ENCODE results near the gene DPF3. TPM values are rescaled to one million over a fixed set of nuclear protein-coding genes. Genes with fewer than 3 reads are reported as not detected.

DPF3 gene
- total and polyA plus RNA-seq, 2 of the 13 experiments (the other 11 are each of a cell fraction or from before 2014, with no cell fraction given) = 0.09 to 0.60 TPM

GRCh38 chr14:72755766-72756165, 138.1 kb downstream of the DPF3 start:
- Histone ChIP-seq H3K4me3 (replicated peaks in 1 of 3; ENCODE audit: insufficient read depth in 1 of 3, low read depth in 2 of 3, low read length in 3 of 3) (no peak overlapping the region), H3K9ac (ENCODE audit: insufficient read depth, low read depth, low read length) (no peak overlapping the region), H3K9me3 (ENCODE audit: low read length) (peaks cover 27% of the 10 kb centered on the region), H3K27ac (ENCODE audit: extremely low read length, insufficient read depth, low read length) (no peak overlapping the region), H3K4me2 (ENCODE audit: low read depth, low read length) (no peak overlapping the region), H2AFZ (ENCODE audit: low read length) (no peak overlapping the region), H4K20me1 (ENCODE audit: insufficient read depth, low read length) (no peaks in the 10 kb centered on the region), H3K27me3 (ENCODE audit: control insufficient read depth in 1 of 2, insufficient read depth in 2 of 2, low read length in 2 of 2) (no peaks in the 10 kb centered on the region), H3K36me3 (replicated peaks in 1 of 2; ENCODE audit: control insufficient read depth in 1 of 2, insufficient read depth in 2 of 2, low read length in 2 of 2) (no peaks in the 10 kb centered on the region), H3K4me1 (ENCODE audit: insufficient read depth, low read length) (no peaks in the 10 kb centered on the region), H3K79me2 (ENCODE audit: insufficient read depth, low read length) (no peaks in the 10 kb centered on the region)
- no peak for FAIRE-seq
- CTCF ChIA-PET (ENCODE audit: low intra/inter-chr PET ratio, low total read pairs) = no interaction called here
- intact Hi-C loops (cut with micrococcal nuclease; ENCODE audit: unreplicated experiment) = no loop called here
- no peak for DNase-seq (ENCODE audit: low spot score)
- in situ Hi-C loops (cut with HindIII; ENCODE audit: extremely low pct_ligation_motif_present, low pct_unique_long_range_greater_than_20kb) = no loop called here
- TF ChIP-seq ZNF672 (CRISPR knock-in tag; IDR thresholded peaks at IDR 0.05) (no peak), GABPA (IDR thresholded peaks at IDR 0.05; ENCODE audit: low read depth, low read length) (no peak), GABPA (CRISPR knock-in tag; IDR thresholded peaks at IDR 0.05; ENCODE audit: low read depth) (no peak), HES4 (CRISPR knock-in tag; IDR thresholded peaks at IDR 0.05; ENCODE audit: borderline replicate concordance) (no peak), SNAPC4 (CRISPR knock-in tag; IDR thresholded peaks at IDR 0.05) (no peak), MXD4 (CRISPR knock-in tag; IDR thresholded peaks at IDR 0.05) (no peak), FIP1L1 (IDR thresholded peaks at IDR 0.05; ENCODE audit: borderline replicate concordance, insufficient read depth, low read depth, low read length) (no peak), ZMAT5 (CRISPR knock-in tag; IDR thresholded peaks at IDR 0.05; ENCODE audit: borderline replicate concordance, low read depth) (no peak), ZNF12 (CRISPR knock-in tag; IDR thresholded peaks at IDR 0.05) (no peak), ZNF740 (CRISPR knock-in tag; IDR thresholded peaks at IDR 0.05) (no peak), ZHX2 (IDR thresholded peaks at IDR 0.05; ENCODE audit: low read depth) (no peak), ZHX2 (CRISPR knock-in tag; IDR thresholded peaks at IDR 0.05; ENCODE audit: borderline replicate concordance) (no peak)
- no TSS peak for BruUV-seq (replicated peaks)
- POLR2A ChIA-PET = no interaction called here
- WGBS (ENCODE audit: low lambda C conversion rate) = 7% methylated on average over 3 of the region's 3 CpGs
- ATAC-seq = no peak
